ENCODE results near the gene IFNGR2.
A peak's percentile ranks its signal among the peaks of the same experiment; 100 is the strongest.
"Not testable (repeated sequence)": the region's sequence is repeated elsewhere in the genome, so short reads cannot be mapped to it uniquely, and the experiment has no call there.

IFNGR2 gene

DNA sequence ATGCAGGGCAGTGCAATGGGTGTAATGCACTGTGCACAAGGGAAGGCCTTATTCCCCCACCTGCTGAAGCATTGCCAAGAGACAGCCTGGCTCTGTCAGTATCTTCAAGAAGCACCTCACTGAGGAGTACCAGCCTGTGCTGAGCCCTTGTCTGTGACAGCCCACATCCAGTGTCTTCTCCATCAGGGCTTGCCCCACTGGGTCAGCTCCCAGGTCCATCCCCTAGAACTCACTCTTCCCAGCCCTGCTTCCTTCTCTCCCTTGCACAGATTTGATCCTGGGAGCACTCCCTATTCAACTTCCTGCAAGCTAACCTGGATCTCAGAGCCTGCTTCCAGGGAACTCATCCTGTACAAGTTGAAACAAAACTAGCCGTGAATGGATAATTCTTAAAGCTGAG, 33.6 kb upstream of the IFNGR2 start:
- TF ChIP-seq POLR2A (IDR thresholded peaks at IDR 0.05; ENCODE audit: low read length) = no peak
- no peak for TF ChIP-seq GATA1 (IDR thresholded peaks at IDR 0.05; ENCODE audit: low read depth, low read length)
- no peak for DNase-seq

GRCh38 chr21:33370305-33370704, 32.9 kb upstream of the IFNGR2 start:
- no peak for DNase-seq
- no peak for TF ChIP-seq POLR2A (IDR thresholded peaks at IDR 0.05; ENCODE audit: low read length)
- TF ChIP-seq GATA1 (IDR thresholded peaks at IDR 0.05; ENCODE audit: low read depth, low read length) = no peak

GRCh38 chr21:33371366-33371765, 31.8 kb upstream of the IFNGR2 start:
- DNase-seq = no peak
- TF ChIP-seq POLR2A (IDR thresholded peaks at IDR 0.05; ENCODE audit: low read length) = no peak
- TF ChIP-seq GATA1 (IDR thresholded peaks at IDR 0.05; ENCODE audit: low read depth, low read length) = no peak

- no peak for DNase-seq
Observed at GRCh38 chr21:33372582-33372981, 30.6 kb upstream of the IFNGR2 start.

GRCh38 chr21:33373451-33373850, 29.8 kb upstream of the IFNGR2 start:
- TF ChIP-seq POLR2A (IDR thresholded peaks at IDR 0.05; ENCODE audit: low read length) = no peak
- TF ChIP-seq GATA1 (IDR thresholded peaks at IDR 0.05; ENCODE audit: low read depth, low read length) = no peak

More at GRCh38 chr21:33372582-33372981, 30.6 kb upstream of the IFNGR2 start:
- TF ChIP-seq POLR2A (IDR thresholded peaks at IDR 0.05; ENCODE audit: low read length) (no peak), GATA1 (IDR thresholded peaks at IDR 0.05; ENCODE audit: low read depth, low read length) (no peak)

DNA sequence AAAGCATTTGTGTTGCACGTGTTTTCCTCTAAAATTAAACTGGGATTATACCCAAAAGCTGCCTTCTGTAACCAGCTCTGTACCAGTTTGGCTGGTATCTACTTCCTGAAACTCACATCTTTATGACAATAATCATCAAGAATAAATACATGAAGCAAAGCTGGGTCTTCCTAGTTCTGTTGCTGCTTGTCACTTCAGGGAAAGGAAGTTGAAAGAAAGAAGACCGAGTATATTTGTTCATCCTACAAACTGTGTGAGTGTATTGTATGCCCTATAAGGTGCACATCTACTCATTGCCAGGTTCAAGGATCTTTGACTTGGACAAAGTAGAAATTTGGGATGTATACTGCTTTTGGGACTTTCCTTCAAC, 29.1 kb upstream of the IFNGR2 start:
- DNase-seq = no peak
- no peak for TF ChIP-seq GATA1 (IDR thresholded peaks at IDR 0.05; ENCODE audit: low read depth, low read length)
- TF ChIP-seq POLR2A (IDR thresholded peaks at IDR 0.05; ENCODE audit: low read length) = no peak

More at GRCh38 chr21:33373451-33373850, 29.8 kb upstream of the IFNGR2 start:
- no peak for DNase-seq

DNA sequence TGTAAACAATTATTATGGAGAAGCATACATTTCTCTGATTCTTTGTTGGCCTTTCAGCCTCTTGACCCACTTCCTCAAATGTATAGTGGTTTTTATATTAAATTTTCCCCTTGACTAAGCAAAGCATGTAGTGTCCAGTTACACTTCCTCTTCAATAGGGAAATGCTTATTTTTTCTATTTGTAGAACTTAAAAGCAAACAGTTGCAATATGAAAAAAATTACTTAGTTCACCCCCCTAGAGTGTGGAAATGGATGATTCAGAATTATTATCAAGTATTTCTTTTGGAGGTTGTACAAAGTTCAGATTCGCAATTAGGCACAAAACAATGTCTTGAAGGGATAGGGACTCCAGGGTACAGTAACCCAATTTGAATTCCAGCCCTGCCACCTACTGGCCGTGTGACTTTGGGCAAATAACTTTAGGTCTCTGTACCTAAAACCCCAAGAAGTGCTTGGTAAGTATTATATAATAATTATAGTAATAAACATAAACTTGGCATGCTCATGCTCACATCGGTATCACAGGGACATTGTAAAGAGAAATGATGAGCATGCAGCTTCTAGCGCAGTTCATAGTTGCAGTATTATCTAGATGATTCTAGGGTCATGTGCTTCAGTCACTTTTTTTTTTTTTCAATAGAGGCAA, 28.6 kb upstream of the IFNGR2 start:
- peak; percentile 55 to 63 for DNase-seq
- no peak for TF ChIP-seq GATA1 (IDR thresholded peaks at IDR 0.05; ENCODE audit: low read depth, low read length)
- TF ChIP-seq POLR2A (IDR thresholded peaks at IDR 0.05; ENCODE audit: low read length) = no peak

DNA sequence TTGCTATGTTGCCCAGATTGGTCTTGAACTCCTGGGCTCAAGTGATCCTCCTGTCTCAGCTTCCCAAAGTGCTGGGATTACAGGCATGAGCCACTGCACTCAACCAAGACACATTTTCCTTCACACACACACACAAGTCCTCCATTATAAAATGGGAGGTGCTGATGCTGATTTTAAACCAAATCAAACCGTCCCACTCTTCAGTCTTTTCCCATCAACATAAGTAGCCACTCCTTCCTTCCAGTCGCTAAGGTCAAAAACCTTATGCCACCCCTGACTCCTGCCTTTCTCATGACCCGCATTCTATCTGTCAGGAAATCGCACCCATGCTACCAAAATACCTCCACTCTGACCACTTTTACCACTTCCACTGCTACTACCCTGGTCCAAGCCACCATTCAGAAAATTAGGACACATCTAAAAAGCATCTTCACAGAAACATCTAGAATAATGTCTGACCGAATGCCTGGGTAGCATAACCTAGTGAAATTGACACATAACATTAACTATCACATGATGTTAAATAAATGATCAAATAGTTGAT, 28.0 kb upstream of the IFNGR2 start:
- no peak for DNase-seq
- TF ChIP-seq POLR2A (IDR thresholded peaks at IDR 0.05; ENCODE audit: low read length) = no peak

- TF ChIP-seq GATA1 (IDR thresholded peaks at IDR 0.05; ENCODE audit: low read depth, low read length) = no peak
Observed at GRCh38 chr21:33377221-33377920, 25.8 kb upstream of the IFNGR2 start.

GRCh38 chr21:33378081-33378480, 25.1 kb upstream of the IFNGR2 start:
- no peak for DNase-seq
- no peak for TF ChIP-seq GATA1 (IDR thresholded peaks at IDR 0.05; ENCODE audit: low read depth, low read length)
- TF ChIP-seq POLR2A (IDR thresholded peaks at IDR 0.05; ENCODE audit: low read length) = no peak

More at GRCh38 chr21:33377221-33377920, 25.8 kb upstream of the IFNGR2 start:
- no peak for DNase-seq

GRCh38 chr21:33379934-33380333, 23.3 kb upstream of the IFNGR2 start:
- not testable (repeated sequence) for DNase-seq

DNA sequence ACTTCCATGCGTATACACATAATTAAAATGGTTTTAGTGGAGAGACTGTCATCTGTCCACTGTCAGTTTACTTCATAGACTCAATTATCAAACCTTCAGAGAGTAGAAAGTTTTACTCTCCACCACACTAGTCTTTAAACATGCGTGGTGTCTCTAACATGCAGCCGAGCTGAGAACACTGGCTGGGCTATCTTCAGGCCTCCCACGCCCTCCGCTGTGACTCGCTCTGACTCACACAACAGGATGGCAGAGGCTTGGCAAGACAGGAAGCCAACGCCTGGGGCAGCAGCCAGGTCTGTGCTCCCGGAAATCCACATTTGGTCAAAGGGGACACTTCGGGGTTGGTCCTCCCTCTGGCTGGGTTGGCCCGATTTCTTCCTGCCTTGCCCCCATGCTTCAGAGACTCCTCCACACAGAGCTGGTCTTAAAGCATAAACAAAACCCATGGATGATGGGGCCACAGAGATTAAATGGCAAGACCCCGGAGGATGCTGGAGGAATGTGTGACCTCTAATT, 22.7 kb upstream of the IFNGR2 start:
- TF ChIP-seq POLR2A (IDR thresholded peaks at IDR 0.05; ENCODE audit: low read length) = peak; percentile 44
- TF ChIP-seq GATA1 (IDR thresholded peaks at IDR 0.05; ENCODE audit: low read depth, low read length) = no peak
- DNase-seq = peak; percentile 33 to 72

DNA sequence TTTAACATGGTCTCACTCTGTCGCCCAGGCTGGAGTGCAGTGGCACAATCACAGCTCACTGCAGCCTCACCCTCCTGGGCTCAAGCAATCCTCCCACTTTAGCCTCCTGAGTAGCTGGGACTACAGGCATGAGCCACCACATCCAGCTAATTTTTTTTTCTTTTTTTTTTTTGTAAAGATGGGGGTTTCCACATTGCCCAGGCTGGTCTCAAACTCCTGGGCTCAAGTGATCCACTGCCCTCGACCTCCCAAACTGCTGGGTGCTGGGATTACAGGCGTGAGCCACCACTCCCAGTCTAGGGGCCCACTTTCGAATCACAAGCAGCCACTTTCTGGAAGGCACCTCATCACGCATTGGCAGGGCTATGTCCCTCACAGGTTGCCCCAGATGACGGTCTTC, 21.8 kb upstream of the IFNGR2 start:
- not testable (repeated sequence) for DNase-seq

- TF ChIP-seq POLR2A (IDR thresholded peaks at IDR 0.05; ENCODE audit: low read length) (no peak), GATA1 (IDR thresholded peaks at IDR 0.05; ENCODE audit: low read depth, low read length) (no peak)
Observed at GRCh38 chr21:33383056-33383888, 19.9 kb upstream of the IFNGR2 start.

More at GRCh38 chr21:33383056-33383888, 19.9 kb upstream of the IFNGR2 start:
- peak; percentile 27 to 50 for DNase-seq
